Endodermal cell (in vitro differentiated cells): ENCODE data around the gene HS6ST1. TPM values are rescaled to one million over a fixed set of nuclear protein-coding genes. Genes with fewer than 3 reads are reported as not detected.

ENCODE experiments used
- DNase-seq: peaks from one replicate; pipeline ENCODE4 v3.0.0-alpha.2; 2017
- H3K27ac ChIP-seq: 2 replicates; pipeline ENCODE4 v1.5.1; 2013; ENCODE audit warnings: mild to moderate bottlenecking, low read depth, low read length, moderate library complexity
- H3K27me3 ChIP-seq: 2 replicates; pipeline ENCODE4 v1.6.1; 2013; ENCODE audit warnings: mild to moderate bottlenecking, low read length, moderate library complexity; ENCODE audit not compliant: insufficient read depth, control insufficient read depth, poor library complexity, severe bottlenecking
- H3K36me3 ChIP-seq: 2 replicates; pipeline ENCODE4 v1.7.0; 2013; ENCODE audit warnings: mild to moderate bottlenecking, low read length, moderate library complexity; ENCODE audit not compliant: control insufficient read depth, insufficient read depth
- H3K4me1 ChIP-seq: one replicate; pipeline ENCODE4 v1.7.0; 2013; ENCODE audit warnings: low read length; ENCODE audit not compliant: control insufficient read depth, insufficient read depth
- H3K4me3 ChIP-seq: 2 replicates; pipeline ENCODE4 v1.5.1; 2013; ENCODE audit warnings: mild to moderate bottlenecking, low read length, moderate library complexity
- H3K9ac ChIP-seq: 2 replicates; pipeline ENCODE4 v1.6.1; 2013; ENCODE audit warnings: mild to moderate bottlenecking, low read length, moderate library complexity; ENCODE audit not compliant: poor library complexity, severe bottlenecking; ENCODE audit errors: extremely low read depth
- H3K9me3 ChIP-seq: 2 replicates; pipeline ENCODE4 v1.6.1; 2013; ENCODE audit warnings: mild to moderate bottlenecking, low read length, moderate library complexity; ENCODE audit not compliant: control insufficient read depth
- H3K27ac Mint-ChIP-seq: 2 replicates; pipeline ENCODE4 v1.8.0; 2020; ENCODE audit warnings: mixed read lengths
- H3K27me3 Mint-ChIP-seq: 2 replicates; pipeline ENCODE4 v1.8.0; 2021; ENCODE audit warnings: mild to moderate bottlenecking, mixed read lengths; ENCODE audit not compliant: insufficient read depth
- H3K36me3 Mint-ChIP-seq: 2 replicates; pipeline ENCODE4 v1.8.0; 2020; ENCODE audit warnings: low read depth, mixed read lengths
- H3K4me1 Mint-ChIP-seq: 2 replicates; pipeline ENCODE4 v1.8.0; 2020; ENCODE audit warnings: mixed read lengths
- H3K4me3 Mint-ChIP-seq: 2 replicates; pipeline ENCODE4 v1.8.0; 2020; ENCODE audit warnings: mild to moderate bottlenecking, moderate library complexity, mixed read lengths
- H3K9me3 Mint-ChIP-seq: 2 replicates; pipeline ENCODE4 v1.8.0; 2020; ENCODE audit warnings: mild to moderate bottlenecking, mixed read lengths
- CTCF ChIP-seq: fragments of 200-600 bp; sonication (generic); conservative IDR thresholded peaks from 2 replicates; pipeline ENCODE4 v1.5.0; 2021; ENCODE audit warnings: antibody characterized with exemption, mild to moderate bottlenecking
- WGBS, 2 experiments: methylation state at CpG; one replicate each; pipeline versions ENCODE4 v1.1.5 to v1.1.7; 2013; ENCODE audit warnings: missing lambda C conversion rate in 2 of 2, mixed read lengths in 1 of 2; ENCODE audit not compliant: insufficient coverage in 1 of 2, insufficient read length in 1 of 2; 5-methylcytosine and 5-hydroxymethylcytosine counted together
- total RNA-seq, 2 donors: library from RNA; stranded (reverse); fragmentation: NEBNext Ultra II Directional in 1 of 2; extraction: Animal tissue kit (Norgen Biotek cat#: 25700) in 1 of 2; gene quantifications; 2 replicates in 1 of 2; 3 replicates in 1 of 2; pipeline ENCODE4 v1.2.1, GENCODE V29; 2021

HS6ST1 gene
- total RNA-seq, 2 donors from 2014 or later = 93.0 to 106 TPM

- no peak overlapping the region for H3K27ac ChIP-seq
- H3K27me3 Mint-ChIP-seq = peaks cover 17% of the 10 kb centered on the region
- peaks cover 3% of the 10 kb centered on the region for H3K4me1 ChIP-seq
- TF ChIP-seq CTCF = no peak
- no peaks in the 10 kb centered on the region for H3K9me3 Mint-ChIP-seq
- no peaks in the 10 kb centered on the region for H3K27me3 ChIP-seq
- DNase-seq = peak; percentile 80
- no peak overlapping the region for H3K27ac Mint-ChIP-seq
- H3K4me3 ChIP-seq = no peak overlapping the region
- no peaks in the 10 kb centered on the region for H3K9me3 ChIP-seq
- H3K36me3 ChIP-seq = no peaks in the 10 kb centered on the region
- no peaks in the 10 kb centered on the region for H3K36me3 Mint-ChIP-seq
- H3K4me3 Mint-ChIP-seq = peak overlapping the region; percentile 46
- peaks cover 13% of the 10 kb centered on the region for H3K4me1 Mint-ChIP-seq
- H3K9ac ChIP-seq = no peak overlapping the region
- WGBS, 2 experiments = 74 to 78% methylated on average over 7 to 29 of the region's 29 CpGs
These were observed 4.3 kb upstream of the HS6ST1 start for GRCh38 chr2:128322715-128323554.

- no peak overlapping the region for H3K27ac Mint-ChIP-seq
- DNase-seq = peak; percentile 93
- 6 to 8% methylated on average over 19 to 91 of the region's 91 CpGs for WGBS, 2 experiments
These were observed 3.4 kb upstream of the HS6ST1 start for GRCh38 chr2:128321784-128322714.

More at GRCh38 chr2:128321784-128322714, 3.4 kb upstream of the HS6ST1 start:
- Histone ChIP-seq H3K4me3 (peak overlapping the region; percentile 76), H3K27me3 (no peaks in the 10 kb centered on the region), H3K27ac (peak overlapping the region; percentile 82), H3K9ac (peak overlapping the region; percentile 85), H3K4me1 (peaks cover 3% of the 10 kb centered on the region), H3K36me3 (no peaks in the 10 kb centered on the region), H3K9me3 (no peaks in the 10 kb centered on the region)
- Mint-ChIP-seq H3K27me3 (peaks cover 17% of the 10 kb centered on the region), H3K4me1 (peaks cover 13% of the 10 kb centered on the region), H3K36me3 (no peaks in the 10 kb centered on the region), H3K9me3 (no peaks in the 10 kb centered on the region), H3K4me3 (peak overlapping the region; percentile 46)
- TF ChIP-seq CTCF = peak; percentile 98
